C1 segment of cervical spinal cord (tissue), 14 donors: ENCODE data around the gene ZBTB40.

ENCODE experiments used
- DNase-seq, 14 donors: peaks; one replicate each; lab custom pipeline; 2025; lab: John Stamatoyannopoulos, UW

Gene ZBTB40

GRCh38 chr1:22503721-22504410 lies 52.2 kb downstream of the ZBTB40 start:
- DNase-seq = no peak

- no peak for DNase-seq
These were observed 54.6 kb downstream of the ZBTB40 start for GRCh38 chr1:22506130-22506692.

DNA sequence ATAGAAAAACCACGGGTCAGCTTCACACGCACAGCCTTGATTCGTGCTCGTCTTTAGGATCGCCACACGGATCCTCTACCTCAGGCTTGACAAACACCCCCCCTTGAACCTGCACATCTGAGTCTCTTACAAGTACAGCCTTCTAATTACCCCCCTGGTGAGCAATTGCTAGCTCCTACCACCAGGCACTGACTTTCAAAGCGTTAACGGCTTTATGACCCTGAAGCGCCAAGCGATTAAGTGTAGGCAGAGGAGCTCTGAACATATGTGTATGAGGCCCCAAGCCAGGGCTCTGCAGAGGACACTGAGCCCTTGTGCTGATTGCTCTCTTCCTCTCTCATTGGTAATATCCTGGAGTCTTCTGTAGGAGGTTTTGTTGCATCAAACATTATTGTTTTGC lies 55.9 kb downstream of the ZBTB40 start:
- DNase-seq = no peak

DNA sequence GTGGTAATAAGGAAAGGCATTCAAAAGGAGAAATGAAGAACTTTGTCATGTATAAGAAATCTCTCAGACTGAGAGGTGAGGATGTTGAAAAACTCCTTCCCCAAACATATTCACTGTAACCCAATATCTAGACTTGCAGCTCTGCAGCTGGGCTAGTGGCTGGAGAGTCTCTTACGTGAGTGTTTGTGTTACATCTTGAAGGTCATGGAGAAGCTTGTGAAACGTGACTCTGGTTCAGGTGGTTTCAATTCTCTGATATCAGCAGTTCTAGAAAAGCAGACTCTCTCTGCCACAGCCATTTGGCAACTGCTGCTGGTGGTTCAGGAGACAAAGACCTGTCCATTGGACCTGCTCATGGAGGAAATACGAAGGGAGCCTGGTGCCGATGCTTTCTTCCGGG lies 56.7 kb downstream of the ZBTB40 start:
- DNase-seq = no peak

DNA sequence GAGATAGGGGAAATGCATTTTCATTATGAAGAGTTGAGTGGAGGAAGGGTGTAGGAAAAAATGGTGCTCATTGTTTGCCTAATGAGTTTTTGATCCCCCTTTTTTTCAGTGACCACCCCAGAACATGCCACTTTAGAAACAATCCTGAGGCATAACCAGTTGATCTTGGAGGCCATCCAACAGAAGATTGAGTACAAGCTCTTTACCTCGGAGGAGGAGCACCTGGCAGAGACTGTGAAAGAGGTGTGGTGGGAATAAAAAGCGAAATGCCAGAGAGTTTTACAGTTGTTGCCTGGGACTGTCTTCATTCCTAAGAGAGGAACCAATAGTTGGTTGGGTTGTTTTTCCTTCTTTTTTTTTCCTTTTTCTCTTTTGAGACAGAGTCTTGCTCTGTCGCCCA lies 57.3 kb downstream of the ZBTB40 start:
- no peak for DNase-seq

DNA sequence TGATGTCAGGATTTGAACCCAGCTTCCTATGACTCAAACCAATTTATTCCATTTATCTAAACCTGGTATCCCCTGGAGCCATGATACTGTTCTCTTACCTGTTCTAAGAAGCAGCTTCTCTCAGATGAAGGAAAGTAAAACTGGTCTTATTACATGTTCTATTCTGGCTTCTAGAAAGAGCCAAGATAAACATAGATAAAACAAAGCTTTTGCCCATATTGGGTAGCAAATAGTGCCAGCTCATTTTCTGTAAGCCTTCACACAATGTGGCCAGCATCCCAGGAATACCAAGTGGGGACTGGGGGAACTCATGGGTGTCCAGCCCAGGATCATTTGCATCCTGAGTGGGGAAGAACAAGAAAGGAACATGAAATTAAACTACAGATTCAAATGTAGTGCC lies 58.2 kb downstream of the ZBTB40 start:
- no peak for DNase-seq

DNA sequence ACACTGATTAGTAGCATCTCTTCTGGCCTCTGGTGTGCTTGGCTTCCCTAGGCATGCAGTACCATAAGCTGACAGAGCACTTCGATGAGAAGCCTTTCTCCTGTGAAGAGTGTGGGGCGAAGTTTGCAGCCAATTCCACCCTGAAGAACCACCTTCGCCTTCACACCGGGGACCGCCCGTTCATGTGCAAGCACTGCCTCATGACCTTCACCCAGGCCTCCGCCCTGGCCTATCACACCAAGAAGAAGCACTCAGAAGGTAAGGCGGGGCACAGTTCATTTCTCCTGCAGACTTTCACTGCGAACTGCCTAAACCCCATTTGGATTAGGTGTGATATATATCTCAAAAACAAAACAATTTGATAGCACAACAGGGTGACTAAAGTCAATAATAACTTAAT lies 61.2 kb downstream of the ZBTB40 start:
- no peak for DNase-seq

DNA sequence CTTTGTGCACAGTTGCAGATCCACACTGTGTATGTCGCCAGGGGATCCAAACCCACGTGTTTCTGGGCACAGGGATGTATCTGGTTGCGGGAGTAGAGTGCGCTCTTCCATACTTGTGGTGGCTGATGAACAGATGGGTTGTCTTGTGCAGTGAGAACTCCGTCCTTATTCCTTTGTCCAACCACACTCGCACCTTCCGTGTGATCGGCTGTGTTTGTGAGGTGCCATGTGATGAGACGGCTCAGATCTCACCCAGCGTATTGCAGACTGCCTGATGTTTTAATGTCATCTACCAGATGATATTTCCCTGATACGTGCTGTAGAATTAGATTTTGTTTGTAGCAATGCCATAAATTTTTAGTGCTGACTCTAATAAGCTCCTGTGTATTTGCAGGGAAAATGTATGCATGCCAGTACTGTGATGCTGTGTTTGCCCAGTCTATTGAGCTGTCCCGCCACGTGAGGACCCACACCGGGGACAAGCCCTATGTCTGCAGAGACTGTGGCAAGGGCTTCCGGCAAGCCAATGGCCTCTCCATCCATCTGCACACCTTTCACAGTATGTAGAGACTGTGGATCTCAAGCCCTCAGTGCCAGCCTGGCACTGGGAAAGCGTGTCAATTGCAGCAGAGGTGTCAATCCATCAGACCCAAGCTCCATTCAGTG lies 65.4 kb downstream of the ZBTB40 start:
- no peak for DNase-seq

DNA sequence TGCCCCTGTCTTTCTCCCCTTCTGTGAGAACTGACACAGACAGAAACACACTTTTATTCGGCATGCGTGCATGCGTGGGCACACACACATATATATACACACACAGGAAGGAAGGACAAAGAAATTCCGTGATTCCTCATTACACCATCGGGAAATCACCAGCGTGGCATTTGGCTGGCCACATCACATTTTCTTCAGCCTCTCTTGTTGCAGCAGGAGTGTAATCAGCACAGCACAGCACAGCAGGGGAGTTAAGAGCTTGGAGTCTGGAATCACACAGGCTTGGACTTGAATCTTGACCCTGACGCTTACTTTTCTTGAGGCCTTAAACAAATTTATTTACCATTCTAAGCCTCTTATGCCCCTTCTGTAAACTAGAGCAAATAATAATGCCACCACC lies 66.3 kb downstream of the ZBTB40 start:
- DNase-seq = no peak

DNA sequence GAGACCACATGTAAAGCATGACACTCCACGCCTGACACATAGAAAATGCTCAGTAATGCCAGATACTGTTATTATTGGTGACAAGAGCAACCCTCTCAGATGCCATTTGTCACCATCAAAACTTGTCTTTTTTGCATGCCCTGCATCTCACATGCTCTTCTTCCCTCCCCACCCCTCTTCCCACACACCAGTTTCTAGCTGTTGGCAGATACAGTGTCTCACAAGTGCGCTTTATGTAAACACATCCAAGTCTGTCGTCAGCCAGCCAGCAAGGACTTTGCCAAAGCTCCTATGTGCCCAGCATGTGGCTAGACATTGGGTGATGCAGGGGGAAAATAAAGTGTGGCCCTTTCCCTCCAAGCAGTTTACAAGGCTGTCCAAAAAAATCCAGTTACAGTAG lies 66.7 kb downstream of the ZBTB40 start:
- no peak for DNase-seq

DNA sequence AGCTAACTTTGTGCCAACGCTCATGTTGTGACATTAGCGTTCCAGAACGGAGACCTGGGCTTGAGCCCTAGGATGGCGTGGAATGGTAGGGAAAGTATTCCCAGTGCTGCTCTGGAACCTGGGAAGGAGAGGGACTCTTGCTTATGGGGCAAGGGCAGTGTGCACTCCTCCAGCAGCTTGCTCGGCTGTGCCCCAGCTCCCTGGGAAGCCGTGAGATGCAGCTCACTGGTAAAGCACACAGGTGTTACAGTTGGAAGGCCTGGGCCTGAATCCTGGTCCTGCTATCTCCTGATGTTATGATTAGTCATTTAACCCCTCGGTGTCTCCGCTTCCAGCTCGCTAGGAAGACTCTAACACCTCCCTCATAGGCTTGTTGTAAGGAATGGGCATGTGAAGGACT lies 69.2 kb downstream of the ZBTB40 start:
- DNase-seq = no peak

- no peak for DNase-seq
These were observed 70.0 kb downstream of the ZBTB40 start for GRCh38 chr1:22521692-22522091.

DNA sequence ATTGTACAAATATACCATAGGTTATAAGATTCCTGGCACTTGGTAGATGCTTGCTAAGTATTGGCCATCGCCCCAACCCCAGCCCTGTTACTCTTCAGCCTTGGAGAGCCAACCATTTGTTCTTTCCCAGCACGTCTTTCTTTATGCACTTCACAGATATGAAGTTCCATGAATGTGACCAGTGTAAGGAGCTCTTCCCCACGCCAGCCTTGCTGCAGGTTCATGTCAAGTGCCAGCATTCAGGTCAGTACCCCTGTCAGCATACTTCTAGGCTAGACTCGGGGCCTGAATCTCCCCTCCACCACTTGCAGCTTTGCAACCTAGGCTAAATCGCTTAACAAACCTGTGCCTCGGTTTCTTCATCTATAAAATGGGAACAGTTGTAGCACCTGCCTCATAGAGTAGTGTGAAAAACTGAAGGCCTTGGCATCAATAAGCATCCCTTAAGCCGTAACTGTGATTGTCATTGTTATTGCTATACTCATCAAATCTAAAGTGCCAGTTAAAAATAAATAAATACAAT lies 70.6 kb downstream of the ZBTB40 start:
- no peak for DNase-seq

- DNase-seq = no peak
These were observed 72.8 kb downstream of the ZBTB40 start for GRCh38 chr1:22524481-22524880.

GRCh38 chr1:22525211-22525610 lies 73.6 kb downstream of the ZBTB40 start:
- no peak for DNase-seq

DNA sequence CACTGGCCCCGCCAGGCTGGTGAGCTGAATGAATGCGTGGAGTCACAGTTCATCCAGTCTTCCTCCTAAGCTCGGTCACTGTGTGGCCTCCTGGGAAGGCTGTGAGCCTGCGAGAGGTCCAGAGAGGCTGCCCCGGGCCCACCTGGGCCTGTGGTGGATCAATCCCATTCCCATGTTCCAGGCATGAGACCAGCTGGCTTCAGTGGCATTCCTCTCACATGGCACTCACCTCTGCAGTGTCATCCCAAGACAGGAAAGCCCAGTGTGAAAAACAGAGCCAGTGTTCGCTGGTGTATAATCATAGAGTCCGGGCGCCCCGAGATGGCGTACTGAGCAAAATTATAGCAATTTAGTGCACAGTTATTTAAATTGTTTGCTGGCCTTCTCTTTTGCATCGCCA lies 74.0 kb downstream of the ZBTB40 start:
- no peak for DNase-seq

GRCh38 chr1:22526098-22526497 lies 74.4 kb downstream of the ZBTB40 start:
- DNase-seq = no peak

GRCh38 chr1:22526677-22527076 lies 75.0 kb downstream of the ZBTB40 start:
- no peak for DNase-seq

- peak in 1 of 14 donors; percentile 48 for DNase-seq
These were observed 75.5 kb downstream of the ZBTB40 start for GRCh38 chr1:22527122-22527521.

GRCh38 chr1:22527555-22528296 lies 76.1 kb downstream of the ZBTB40 start:
- peak in 2 of 14 donors; percentile 13 to 48 for DNase-seq

GRCh38 chr1:22528451-22528850 lies 76.8 kb downstream of the ZBTB40 start:
- DNase-seq = no peak

DNA sequence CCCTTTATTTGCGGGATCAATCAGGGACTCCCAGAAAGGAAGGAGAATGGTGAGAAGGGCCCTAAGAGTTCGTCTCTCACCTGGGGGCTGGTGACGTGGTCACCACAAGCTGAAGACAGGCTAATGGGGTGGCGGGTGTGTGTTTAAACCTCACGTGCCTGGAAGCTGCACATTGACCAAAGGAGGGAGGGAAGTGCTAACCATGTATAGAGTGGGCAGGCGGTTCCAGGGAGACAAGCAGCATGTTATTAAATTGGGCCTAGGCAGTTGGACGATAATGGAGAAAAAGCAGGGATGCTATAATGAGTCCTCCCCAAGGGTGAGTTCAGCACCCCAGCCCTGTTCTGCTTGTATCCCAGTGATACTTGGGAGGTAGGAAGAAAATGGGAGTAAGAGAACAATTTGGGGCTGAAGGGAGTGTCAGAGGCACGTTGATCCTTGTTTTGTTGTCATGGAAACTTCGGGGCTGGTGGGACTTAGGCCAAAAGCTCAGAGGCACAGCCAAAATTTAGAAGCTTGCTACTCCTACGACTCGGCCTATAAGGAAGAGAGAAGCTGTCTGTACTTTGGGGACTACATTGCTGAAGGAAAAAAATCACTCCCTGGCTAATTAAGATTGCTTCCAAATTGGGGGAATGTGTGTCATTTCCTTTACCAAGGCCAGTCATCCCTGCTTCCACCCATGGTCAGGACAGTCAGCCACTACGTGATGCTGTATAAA lies 78.4 kb downstream of the ZBTB40 start:
- DNase-seq = no peak
